NOMO-1 treated with DMSO at 0.1 percent for 48 hours (cell line): ENCODE measurements around the gene COPS8.

ENCODE experiments used
- DNase-seq: peaks from one replicate; lab custom pipeline; 2025; ENCODE audit not compliant: unreplicated experiment; lab: John Stamatoyannopoulos, UW

Gene COPS8

GRCh38 chr2:237129625-237130263 is 44.1 kb downstream of the COPS8 start:
- no peak for DNase-seq

GRCh38 chr2:237130562-237131421 is 45.1 kb downstream of the COPS8 start:
- no peak for DNase-seq

- DNase-seq: no peak
Measured at GRCh38 chr2:237131749-237132533, 46.3 kb downstream of the COPS8 start.

GRCh38 chr2:237132799-237133198 is 47.1 kb downstream of the COPS8 start:
- no peak for DNase-seq

GRCh38 chr2:237134321-237135230 is 48.9 kb downstream of the COPS8 start:
- no peak for DNase-seq

GRCh38 chr2:237136824-237137223 is 51.1 kb downstream of the COPS8 start:
- DNase-seq: no peak

- DNase-seq: no peak
Measured at GRCh38 chr2:237137626-237138323, 52.1 kb downstream of the COPS8 start.

GRCh38 chr2:237139123-237139675 is 53.5 kb downstream of the COPS8 start:
- DNase-seq: no peak

GRCh38 chr2:237140689-237141285 is 55.1 kb downstream of the COPS8 start:
- DNase-seq: no peak

GRCh38 chr2:237141571-237142051 is 55.9 kb downstream of the COPS8 start:
- no peak for DNase-seq

- no peak for DNase-seq
Measured at GRCh38 chr2:237143118-237143517, 57.4 kb downstream of the COPS8 start.

GRCh38 chr2:237143676-237144440 is 58.2 kb downstream of the COPS8 start:
- DNase-seq: no peak

GRCh38 chr2:237144516-237144915 is 58.8 kb downstream of the COPS8 start:
- DNase-seq: no peak

GRCh38 chr2:237147317-237147716 is 61.6 kb downstream of the COPS8 start:
- no peak for DNase-seq

GRCh38 chr2:237148624-237149023 is 62.9 kb downstream of the COPS8 start:
- no peak for DNase-seq

- no peak for DNase-seq
Measured at GRCh38 chr2:237149425-237149824, 63.7 kb downstream of the COPS8 start.
